Measurements from ENCODE around the gene SH3PXD2B.

DNA sequence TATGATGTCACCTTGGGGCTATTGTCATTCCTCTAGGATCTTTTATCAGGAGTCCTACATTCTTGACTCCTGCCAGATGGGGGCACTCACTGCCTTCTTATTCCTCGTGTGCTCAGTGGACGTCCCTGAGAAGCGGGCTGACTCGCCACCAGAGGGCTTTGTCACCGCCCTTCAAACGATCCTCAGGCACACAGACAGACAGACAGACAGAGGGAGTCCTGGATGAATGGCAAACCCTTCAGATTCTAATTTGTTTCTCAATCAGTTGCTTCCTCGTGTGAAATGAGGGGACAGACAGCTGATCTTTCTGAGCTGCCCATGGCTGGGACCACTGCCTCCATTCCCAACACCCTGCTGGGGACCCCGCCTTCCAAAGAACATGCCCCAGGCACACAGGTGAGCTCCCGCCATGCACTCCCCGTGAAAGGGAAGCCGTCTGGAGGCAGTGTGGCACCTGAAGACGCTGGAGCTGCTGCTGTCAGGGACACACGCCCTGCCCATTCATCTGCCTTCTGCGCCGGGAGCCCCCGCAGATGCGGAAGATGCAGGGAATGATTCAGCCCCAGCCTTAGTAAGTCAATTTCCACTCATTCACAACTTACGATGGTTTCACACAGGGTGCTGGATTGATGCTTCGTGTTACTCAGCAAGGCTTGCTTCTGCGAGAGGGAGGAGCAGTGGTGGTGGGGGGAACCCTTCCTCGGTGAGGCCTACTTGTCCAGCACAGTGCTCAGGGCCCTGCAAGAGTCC lies 24.9 kb upstream of the SH3PXD2B start:
- TF ChIP-seq, protein P1, sequence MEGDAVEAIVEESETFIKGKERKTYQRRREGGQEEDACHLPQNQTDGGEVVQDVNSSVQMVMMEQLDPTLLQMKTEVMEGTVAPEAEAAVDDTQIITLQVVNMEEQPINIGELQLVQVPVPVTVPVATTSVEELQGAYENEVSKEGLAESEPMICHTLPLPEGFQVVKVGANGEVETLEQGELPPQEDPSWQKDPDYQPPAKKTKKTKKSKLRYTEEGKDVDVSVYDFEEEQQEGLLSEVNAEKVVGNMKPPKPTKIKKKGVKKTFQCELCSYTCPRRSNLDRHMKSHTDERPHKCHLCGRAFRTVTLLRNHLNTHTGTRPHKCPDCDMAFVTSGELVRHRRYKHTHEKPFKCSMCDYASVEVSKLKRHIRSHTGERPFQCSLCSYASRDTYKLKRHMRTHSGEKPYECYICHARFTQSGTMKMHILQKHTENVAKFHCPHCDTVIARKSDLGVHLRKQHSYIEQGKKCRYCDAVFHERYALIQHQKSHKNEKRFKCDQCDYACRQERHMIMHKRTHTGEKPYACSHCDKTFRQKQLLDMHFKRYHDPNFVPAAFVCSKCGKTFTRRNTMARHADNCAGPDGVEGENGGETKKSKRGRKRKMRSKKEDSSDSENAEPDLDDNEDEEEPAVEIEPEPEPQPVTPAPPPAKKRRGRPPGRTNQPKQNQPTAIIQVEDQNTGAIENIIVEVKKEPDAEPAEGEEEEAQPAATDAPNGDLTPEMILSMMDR (IDR thresholded peaks at IDR 0.05): peak; percentile 82 to 95 (median 92)
- peak; percentile 12 to 14 for TF ChIP-seq POLR2AphosphoS5 (IDR thresholded peaks at IDR 0.05)
- TF ChIP-seq EP300 (IDR thresholded peaks at IDR 0.05): no peak
- no peak for TF ChIP-seq POLR2A (IDR thresholded peaks at IDR 0.05)

Data from upper lobe of left lung (tissue), 4 donors.